Measurements from ENCODE around the gene COL23A1. TPM values are rescaled to one million over a fixed set of nuclear protein-coding genes. Genes with fewer than 3 reads are reported as not detected.
A peak's percentile ranks its signal among the peaks of the same experiment; 100 is the strongest.

COL23A1 gene
- total and polyA plus RNA-seq, 4 donors, result 0.76 to 4.4 (median 1.3) TPM

GRCh38 chr5:178291969-178292825 is 298.0 kb downstream of the COL23A1 start:
- Histone ChIP-seq H3K9me3 (ENCODE audit: control insufficient read depth in 4 of 4, insufficient read depth in 3 of 4, low read length in 3 of 4) (no peaks in the 10 kb centered on the region), H3K27me3 (ENCODE audit: control insufficient read depth in 3 of 3, insufficient read depth in 3 of 3, low read length in 2 of 3) (no peaks in the 10 kb centered on the region), H3K4me1 (ENCODE audit: control insufficient read depth in 5 of 5, insufficient read depth in 5 of 5, low read length in 5 of 5) (peaks cover 0 to 25% (median 11%) of the 10 kb centered on the region in 5 donors), H3K36me3 (ENCODE audit: control insufficient read depth in 4 of 4, insufficient read depth in 4 of 4, low read length in 4 of 4) (no peaks in the 10 kb centered on the region), H3K4me3 (no peak overlapping the region), H3K9ac (ENCODE audit: insufficient read depth in 1 of 2, low read length in 2 of 2) (no peak overlapping the region), H3K27ac (ENCODE audit: low read depth in 1 of 2, low read length in 1 of 2) (no peak overlapping the region)
- 88 to 96% methylated on average over 15 of the region's 15 CpGs for WGBS, 2 donors
- ATAC-seq (ENCODE audit: insufficient read depth, low FRiP score) (no peak), DNase-seq (peak in 1 of 3 donors; percentile 5)
- no peak for TF ChIP-seq CTCF (IDR thresholded peaks at IDR 0.05; ENCODE audit: control extremely low read depth, extremely low read depth)

DNA sequence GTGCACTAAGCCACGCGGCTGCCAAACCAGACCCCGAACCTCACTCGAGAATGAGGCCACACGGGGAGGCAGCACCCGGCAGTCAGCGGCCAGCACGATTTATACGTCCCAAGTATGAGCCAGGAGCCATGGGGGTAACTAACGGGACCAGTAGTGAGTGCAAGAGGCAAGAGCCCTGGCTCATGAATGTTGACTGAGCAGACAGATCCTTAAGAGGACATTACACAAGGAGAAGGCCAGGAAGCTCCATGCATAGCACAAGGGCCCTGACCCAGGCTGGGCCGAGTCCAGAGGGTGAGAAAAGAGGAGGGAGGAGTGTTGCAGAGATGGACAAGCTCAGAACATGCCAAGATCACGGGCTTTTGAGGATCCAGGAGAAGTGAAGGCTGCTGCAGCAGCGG is 299.0 kb downstream of the COL23A1 start:
- TF ChIP-seq CTCF (IDR thresholded peaks at IDR 0.05; ENCODE audit: control extremely low read depth, extremely low read depth), result no peak
- Histone ChIP-seq H3K36me3 (ENCODE audit: control insufficient read depth in 4 of 4, insufficient read depth in 4 of 4, low read length in 4 of 4) (no peaks in the 10 kb centered on the region), H3K4me3 (no peak overlapping the region), H3K9ac (ENCODE audit: insufficient read depth in 1 of 2, low read length in 2 of 2) (no peak overlapping the region), H3K4me1 (ENCODE audit: control insufficient read depth in 5 of 5, insufficient read depth in 5 of 5, low read length in 5 of 5) (peaks cover 0 to 25% (median 11%) of the 10 kb centered on the region in 5 donors), H3K9me3 (ENCODE audit: control insufficient read depth in 4 of 4, insufficient read depth in 3 of 4, low read length in 3 of 4) (no peaks in the 10 kb centered on the region), H3K27ac (ENCODE audit: low read depth in 1 of 2, low read length in 1 of 2) (no peak overlapping the region), H3K27me3 (ENCODE audit: control insufficient read depth in 3 of 3, insufficient read depth in 3 of 3, low read length in 2 of 3) (no peaks in the 10 kb centered on the region)
- no peak for ATAC-seq (ENCODE audit: insufficient read depth, low FRiP score)
- peak in 1 of 3 donors; percentile 11 for DNase-seq
- 72 to 79% methylated on average over 13 of the region's 13 CpGs for WGBS, 2 donors

DNA sequence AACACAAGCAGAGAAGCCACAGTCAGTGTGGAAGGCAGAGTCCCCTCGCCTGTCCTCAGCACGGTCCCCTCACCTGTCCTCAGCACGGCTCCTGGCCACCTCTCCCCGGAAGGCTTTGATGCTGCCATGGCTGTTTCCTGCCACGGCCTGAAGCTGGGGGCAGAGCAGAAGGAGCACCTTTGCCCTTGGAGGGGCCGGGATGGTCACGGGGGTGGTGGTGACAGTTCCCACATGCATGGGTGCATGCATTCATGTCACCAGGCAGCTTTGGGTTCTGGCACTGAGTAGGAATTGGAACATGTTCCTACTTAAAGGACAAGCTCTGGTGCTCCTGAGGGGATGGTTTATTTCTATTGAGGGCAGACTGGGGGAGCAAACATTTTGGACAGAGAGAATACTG is 299.8 kb downstream of the COL23A1 start:
- no peak overlapping the region for H3K9ac ChIP-seq (ENCODE audit: insufficient read depth in 1 of 2, low read length in 2 of 2)
- ATAC-seq (ENCODE audit: insufficient read depth, low FRiP score), result no peak
- no peak for TF ChIP-seq CTCF (IDR thresholded peaks at IDR 0.05; ENCODE audit: control extremely low read depth, extremely low read depth)
- 84 to 91% methylated on average over 7 of the region's 7 CpGs for WGBS, 2 donors
- no peaks in the 10 kb centered on the region for H3K27me3 ChIP-seq (ENCODE audit: control insufficient read depth in 3 of 3, insufficient read depth in 3 of 3, low read length in 2 of 3)
- H3K27ac ChIP-seq (ENCODE audit: low read depth in 1 of 2, low read length in 1 of 2), result no peak overlapping the region
- H3K9me3 ChIP-seq (ENCODE audit: control insufficient read depth in 4 of 4, insufficient read depth in 3 of 4, low read length in 3 of 4), result no peaks in the 10 kb centered on the region
- no peak overlapping the region for H3K4me3 ChIP-seq
- peaks cover 0 to 25% (median 11%) of the 10 kb centered on the region in 5 donors for H3K4me1 ChIP-seq (ENCODE audit: control insufficient read depth in 5 of 5, insufficient read depth in 5 of 5, low read length in 5 of 5)
- no peak for DNase-seq
- H3K36me3 ChIP-seq (ENCODE audit: control insufficient read depth in 4 of 4, insufficient read depth in 4 of 4, low read length in 4 of 4), result no peaks in the 10 kb centered on the region
